Ramos (cell line): ENCODE data around the gene CTDP1.

Experiments used
- in situ Hi-C: fragments of 300-500 bp; cut with MboI; formaldehyde crosslinking; loops from one replicate; pipeline ENCODE4 v1.14.3; 2022; ENCODE audit warnings: low sequenced_read_pairs; ENCODE audit not compliant: unreplicated experiment

The CTDP1 gene

DNA sequence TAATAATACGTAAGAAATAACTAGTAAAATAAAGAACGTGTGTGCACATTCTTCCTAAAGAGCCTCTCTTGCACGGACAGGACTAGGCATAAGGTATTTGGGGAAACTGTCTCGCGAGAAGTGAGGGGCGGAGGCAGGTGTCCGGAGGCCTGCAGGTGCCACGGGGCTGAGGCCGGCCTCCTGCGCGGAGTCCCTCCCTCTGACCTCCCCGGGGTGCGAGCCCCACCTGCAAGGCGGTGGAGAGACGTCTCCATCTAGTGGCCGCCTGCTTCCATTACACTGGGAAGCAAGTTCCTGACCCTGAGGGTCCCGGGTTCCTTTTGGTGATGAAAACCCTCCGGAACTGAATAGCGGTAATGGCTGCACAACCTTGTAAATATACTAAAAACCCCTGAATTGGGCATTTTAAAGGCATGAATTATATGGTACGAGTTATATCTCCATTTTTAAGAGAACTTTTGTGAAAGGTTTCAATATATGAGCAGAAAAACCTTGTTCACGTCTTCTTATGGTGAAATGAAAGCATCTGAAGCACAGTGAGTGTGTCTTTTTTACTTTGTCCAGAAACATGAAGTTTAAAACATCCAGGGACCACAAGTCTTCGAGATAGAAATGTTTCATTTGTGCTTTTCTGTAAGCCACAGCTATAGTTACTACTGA lies 35.5 kb upstream of the CTDP1 start:
- in situ Hi-C loops, result no loop called here

DNA sequence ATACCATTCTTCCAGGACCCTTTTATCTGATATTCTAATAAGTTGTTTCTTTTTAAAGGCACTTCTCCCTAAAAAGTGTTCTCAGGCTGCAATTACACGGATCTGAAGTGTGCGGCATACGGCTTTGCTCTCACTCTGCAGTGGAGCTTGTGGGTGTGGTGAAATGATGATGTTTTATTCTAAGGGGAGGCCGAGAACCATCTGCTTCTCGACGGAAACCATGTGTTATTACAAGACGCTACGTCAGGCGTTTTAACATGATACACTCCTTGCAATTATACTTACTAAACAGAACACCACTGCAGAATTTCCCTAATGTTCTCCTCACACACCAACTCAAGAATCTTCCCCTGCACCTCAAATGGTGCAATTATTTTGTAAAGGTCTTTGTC lies 34.9 kb upstream of the CTDP1 start:
- in situ Hi-C loops, result loop anchor here (5.0 kb wide), 1 partner anchor 262 kb away; no protein-coding TSS in a partner anchor

DNA sequence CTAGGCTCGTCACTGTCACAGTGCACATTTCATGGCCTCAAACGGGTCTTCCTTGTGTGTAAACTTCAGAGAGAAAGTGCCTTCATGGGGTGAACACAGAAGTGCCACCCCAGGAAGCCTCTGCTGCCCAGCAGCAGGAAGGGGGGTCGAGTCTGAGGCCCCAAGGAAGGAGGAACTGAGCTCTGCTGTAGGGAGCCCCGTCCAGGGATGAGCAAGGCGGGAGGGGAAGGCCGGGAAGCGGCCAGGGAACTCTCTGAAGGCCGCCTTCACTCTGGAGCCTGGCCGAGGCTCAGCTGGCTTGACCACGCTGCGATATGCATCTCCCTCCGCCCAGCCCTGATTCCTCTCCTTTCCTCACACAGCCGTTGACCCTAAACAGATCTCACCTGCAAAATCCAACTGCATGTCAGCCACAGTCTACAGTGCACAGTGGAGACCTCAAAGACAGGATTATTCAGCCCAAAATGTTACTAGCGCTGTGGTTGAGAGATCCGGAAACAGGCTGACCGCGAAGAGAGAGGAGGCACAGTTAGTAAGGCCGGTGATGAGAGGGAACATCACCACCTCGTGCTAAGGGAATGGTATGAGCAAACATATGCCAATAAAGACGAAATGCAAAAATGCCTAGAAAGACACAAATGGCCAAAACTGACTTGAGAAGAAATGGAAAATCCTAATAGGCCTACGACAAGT lies 34.2 kb upstream of the CTDP1 start:
- in situ Hi-C loops, result loop anchor here (5.0 kb wide), 1 partner anchor 263 kb away; no protein-coding TSS in a partner anchor

DNA sequence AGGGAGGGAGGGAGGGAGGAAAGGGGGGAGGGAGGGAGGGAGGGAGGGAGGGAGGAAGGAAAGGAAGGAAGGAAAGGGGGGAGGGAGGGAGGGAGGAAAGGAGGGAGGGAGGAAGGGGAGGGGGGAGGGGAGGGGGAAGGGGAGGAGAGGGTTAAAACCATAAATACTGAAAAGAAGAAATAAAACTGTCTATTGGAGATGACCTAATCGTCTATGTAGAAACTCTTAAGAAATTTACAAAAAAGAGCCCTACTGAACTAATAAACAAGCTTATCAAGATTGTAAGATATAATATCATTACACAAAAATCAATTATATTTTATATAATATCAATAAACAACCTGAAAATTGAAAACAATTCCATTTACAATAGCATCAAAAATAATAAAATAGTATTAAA lies 32.3 kb upstream of the CTDP1 start:
- in situ Hi-C loops, result loop anchor here (5.0 kb wide), 1 partner anchor 265 kb away; no protein-coding TSS in a partner anchor

DNA sequence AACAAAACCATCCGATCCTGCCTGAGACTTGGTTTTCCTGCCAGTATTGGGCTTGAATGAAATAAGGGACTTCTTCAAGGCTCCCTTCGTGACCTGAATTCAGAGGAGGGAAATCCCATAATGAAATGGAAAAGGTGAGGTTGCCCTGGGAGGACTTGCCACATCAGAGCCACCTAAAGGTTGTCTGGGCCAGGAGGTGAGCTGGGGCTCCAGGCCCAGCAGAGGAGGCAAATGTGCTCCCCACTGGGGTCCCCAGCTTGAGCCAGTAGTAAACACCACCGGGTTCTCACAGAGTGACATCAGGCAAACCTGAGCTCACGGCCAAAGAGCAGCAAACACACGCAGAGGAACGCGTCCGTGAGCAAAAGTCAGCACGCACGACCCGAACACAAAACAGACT lies 28.6 kb upstream of the CTDP1 start:
- in situ Hi-C loops, result no loop called here

DNA sequence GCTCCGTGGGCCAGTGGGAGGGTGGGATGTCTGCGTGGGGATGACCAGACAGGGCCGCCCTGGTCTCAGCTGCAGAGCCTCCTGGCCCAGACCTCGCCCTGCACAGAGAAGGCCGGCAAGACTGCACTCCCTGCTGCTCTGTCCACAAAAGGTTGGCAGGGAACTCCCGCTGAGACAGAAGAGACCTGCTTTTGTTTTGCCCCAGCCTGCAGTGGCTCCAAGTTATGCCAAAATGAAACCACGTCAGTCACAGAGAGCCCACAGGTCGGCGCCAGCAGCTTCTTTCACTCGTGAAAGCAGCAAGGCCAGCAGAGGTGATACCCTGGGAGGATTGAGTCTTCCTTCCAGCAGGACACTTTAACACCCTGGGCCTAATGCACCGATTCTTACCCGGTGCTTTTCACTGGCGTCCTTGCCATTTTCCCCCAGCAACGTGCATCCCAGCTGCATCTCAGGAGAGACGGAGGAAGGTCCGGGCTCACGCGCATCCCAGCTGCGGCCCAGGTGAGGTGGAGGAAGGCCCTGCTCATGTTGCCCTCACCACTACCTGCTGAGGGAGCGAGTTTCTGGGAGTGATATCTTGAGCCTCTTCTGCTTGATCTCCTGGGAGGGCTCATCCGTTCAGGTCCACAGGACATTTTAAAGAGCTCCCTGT lies 22.1 kb upstream of the CTDP1 start:
- in situ Hi-C loops, result no loop called here

DNA sequence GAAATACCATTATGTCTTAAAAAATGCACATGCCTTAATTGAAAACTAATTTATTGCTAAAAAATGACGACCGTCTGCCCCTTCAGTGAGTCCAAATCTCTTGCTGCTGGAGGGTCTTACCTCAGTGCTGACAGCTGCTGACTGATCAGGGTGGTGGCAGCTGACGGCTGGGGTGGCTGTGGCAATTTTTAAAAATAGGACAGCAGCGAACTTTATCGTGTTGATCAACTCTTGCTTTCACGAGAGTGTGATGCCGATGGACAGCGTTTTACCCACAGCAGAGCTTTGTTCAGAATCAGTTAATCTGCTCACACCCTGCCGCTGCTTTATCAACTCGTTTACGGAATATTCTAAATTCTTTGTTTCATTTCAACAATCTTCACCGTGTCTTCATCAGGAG lies 21.2 kb upstream of the CTDP1 start:
- in situ Hi-C loops, result no loop called here

DNA sequence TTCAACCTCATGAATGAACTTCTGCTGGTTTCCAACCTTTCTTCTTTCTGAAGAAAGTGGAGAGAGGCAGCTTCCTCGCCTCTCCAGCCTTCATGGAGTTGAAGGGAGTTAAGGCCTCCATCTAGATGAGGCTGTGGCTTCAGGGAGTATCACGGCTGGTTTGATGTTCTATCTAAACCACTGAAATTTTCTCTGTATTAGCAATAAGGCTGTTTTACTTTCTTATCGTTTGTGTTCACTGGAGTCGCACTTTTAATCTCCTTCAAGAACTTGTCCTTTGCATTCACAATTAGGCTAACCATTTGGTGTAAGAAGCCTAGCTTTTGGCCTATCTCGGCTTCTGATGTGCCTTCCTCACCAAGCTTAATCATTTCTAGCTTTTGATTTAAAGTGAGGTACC lies 19.9 kb upstream of the CTDP1 start:
- in situ Hi-C loops, result no loop called here

DNA sequence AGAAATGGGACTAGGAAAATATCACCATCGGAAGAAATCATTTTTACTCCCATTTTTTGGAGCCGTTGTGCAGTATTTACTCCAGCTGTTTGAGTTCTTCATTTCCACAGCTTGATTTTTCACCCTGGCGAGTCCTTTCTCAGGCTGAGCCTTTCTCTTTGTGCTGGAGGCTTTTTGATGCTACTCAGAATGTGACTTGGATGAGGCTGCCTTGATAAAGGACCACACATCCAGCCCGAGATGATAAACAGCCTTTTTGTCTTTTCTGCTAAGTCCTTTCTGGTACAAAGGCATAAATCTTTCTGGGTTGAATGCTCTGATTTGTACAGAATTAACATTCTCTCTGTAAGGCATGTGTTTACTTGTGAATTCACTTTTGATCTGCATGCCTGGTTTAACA lies 17.6 kb upstream of the CTDP1 start:
- in situ Hi-C loops, result no loop called here

DNA sequence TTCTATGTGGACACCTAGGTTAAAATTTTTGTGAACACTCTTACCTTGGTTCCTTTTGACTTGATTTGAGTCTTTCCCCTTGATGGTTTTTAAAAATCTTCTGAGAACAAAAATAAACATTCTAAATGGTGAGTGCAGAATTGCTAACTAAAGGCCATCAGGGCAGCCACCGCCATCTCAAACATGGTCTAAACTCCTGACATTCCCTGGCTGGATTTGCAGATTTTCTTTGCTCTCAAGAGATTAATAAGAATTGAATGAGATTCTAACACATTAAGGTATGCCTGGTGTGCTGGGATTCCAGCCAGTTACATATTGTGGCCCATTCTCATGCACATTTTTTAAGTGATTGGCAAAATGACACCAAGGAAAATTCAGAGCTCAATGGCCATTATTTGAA lies 17.2 kb upstream of the CTDP1 start:
- in situ Hi-C loops, result no loop called here

DNA sequence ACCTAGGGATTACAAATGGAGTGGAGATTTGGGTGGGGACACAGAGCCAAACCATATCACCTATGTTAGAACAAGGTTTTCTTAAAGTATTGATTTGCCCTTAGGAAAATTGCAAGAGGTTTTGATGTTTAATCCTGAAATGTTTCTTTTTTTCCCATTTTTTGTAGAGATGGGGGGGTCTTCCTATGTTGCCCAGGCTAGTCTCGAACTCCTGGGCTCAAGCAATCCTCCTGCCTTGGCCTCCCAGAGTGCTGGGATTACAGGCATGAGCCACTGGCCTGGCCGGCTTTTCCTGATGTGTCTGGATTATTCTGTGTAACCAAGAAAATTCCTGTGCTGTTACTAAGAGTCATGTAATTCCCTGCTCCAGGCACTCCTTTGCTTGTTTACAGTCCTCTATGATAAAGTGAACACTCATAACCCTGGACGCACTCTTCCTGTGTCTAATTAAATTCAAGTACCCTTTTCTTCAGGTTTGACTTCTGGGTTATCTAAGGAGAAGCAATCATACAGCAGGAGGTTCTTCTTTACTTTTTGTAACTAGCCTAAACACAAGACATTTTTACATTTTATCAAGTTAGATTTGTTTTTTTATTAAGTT lies 15.0 kb upstream of the CTDP1 start:
- in situ Hi-C loops, result no loop called here

DNA sequence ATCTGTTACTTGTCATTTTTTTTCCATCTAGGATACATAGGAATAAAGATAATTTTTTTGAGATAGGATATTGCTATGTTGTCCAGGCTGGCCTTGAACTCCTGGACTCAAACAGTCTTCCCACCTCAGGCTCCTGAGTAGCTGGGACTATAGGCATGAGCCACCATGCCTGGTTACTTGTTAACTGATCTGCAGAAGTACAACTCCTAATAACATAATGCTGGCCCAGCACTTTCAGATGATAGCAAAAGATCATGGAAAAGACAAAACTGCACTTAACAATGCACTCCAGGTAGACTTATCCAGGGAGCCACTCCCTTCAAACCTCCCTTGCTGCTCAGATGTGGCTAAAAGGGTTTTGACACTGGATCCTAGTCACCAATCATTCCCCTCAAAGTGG lies 11.4 kb upstream of the CTDP1 start:
- in situ Hi-C loops, result no loop called here

DNA sequence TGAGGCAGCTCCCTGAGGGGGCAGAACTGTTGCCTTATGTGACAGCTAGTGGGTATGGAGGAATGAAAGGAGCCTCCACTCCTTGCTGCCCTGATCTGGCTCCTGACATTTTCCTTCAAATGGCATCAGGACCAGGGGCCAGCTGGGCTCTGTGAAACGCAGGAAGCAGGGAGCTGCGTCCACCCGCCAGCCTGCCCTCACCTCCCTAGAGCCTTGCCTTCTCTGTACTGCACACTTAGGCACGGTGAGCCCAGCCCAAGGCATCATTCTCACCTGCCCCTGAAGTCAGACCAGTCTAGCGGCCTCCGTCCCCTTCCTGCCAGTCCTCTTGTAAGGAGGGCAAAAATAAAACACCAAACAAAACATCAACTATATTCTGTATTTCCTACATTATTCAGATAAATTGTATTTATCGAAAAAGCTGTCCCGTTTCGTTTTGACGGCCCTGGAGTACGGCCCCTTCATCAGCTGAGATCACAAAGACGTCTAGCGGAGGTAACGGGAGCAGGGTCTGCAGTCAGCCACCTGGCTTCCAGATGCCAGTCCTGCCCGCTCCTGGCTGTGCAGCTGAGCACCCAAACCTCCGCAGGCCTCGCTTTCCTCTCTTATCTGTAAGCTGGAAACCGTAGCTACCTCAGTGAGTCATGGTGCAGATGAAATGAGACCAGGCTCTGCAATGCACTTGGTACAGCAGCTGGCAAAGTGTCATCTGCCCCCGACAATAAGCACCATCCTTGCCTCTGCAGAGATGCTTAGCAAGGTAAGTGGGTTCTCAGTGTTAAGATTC lies 6.9 kb upstream of the CTDP1 start:
- in situ Hi-C loops, result no loop called here

DNA sequence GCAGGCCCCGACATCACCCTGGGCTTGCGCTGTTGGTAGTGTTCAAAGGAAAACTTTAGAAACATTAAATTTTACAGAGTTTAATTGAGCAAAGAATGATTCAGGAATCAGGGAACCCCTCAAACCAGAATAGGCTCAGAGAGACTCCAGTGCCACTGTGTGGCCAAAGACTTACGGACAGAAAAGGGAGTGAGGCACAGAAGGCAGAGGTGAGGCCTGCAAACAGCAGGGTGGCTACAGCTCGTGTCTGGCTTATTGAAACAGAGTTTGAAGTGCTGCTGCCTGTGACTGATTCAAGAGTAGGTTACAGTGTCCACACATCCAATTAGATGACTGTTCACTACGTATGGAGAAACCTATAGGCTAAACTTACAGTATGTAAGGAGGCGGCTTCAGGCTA lies 2.4 kb upstream of the CTDP1 start:
- in situ Hi-C loops, result no loop called here

DNA sequence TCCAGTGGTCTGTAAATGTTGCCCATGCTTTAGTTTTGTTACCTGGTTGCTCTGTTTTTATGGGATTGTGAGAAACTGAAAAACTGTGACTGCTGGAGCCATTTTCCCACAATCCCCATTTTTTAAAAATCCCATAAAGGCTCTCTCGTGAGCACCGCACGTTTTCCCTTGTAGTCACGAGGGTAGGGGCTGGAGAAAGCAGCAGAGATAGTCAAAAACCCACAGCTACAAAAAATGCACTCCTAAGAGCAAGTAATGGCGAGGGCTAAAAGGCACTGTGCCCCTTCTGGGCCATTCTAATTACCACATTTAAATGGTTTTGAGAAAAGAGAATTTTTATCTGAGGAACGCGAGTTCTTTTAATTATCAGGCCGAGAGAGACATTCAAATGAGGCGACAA lies 1.8 kb upstream of the CTDP1 start:
- in situ Hi-C loops, result no loop called here

DNA sequence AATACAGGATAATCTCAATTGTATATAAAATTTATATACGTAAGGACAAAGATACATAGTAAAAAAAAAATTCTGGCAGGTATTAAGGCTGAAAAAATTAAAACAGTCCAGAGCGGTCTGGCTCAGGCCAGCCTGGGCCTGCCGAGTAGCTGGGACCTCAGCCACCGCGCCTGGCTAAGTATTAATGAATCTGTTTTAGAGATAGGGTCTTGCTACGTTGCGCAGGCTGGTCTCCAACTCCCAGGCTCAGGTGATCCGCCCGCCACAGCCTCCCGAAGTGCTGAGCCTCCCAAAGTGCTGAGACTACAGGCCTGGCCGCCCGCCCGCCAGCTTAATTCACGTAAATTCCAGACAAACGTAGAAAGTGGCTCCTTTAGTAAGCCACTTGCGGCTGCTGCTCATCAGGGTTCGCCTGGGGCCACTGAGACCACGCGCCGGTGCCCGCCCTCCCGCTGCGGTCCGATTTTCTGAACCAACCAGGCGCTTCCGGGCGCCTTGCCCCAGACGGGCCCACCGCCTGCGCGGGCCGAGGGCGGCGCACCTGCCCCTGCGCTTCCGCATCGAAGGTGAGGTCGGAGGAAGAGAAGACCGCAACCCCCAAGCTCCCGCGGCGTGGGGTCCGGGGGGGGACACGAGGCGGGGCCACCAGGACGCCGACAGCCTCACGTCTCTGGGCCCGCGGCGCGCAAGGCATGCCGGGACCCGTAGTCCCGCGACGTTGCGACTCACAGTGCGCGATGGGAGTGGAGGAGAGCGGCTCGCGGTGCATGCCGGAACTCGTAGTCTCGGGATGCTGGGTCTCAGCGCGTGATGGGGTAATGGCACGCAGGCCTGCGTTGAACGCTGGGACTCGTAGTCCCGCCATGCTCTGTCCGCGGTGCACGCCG lies 695 bp upstream of the CTDP1 start:
- in situ Hi-C loops, result no loop called here

DNA sequence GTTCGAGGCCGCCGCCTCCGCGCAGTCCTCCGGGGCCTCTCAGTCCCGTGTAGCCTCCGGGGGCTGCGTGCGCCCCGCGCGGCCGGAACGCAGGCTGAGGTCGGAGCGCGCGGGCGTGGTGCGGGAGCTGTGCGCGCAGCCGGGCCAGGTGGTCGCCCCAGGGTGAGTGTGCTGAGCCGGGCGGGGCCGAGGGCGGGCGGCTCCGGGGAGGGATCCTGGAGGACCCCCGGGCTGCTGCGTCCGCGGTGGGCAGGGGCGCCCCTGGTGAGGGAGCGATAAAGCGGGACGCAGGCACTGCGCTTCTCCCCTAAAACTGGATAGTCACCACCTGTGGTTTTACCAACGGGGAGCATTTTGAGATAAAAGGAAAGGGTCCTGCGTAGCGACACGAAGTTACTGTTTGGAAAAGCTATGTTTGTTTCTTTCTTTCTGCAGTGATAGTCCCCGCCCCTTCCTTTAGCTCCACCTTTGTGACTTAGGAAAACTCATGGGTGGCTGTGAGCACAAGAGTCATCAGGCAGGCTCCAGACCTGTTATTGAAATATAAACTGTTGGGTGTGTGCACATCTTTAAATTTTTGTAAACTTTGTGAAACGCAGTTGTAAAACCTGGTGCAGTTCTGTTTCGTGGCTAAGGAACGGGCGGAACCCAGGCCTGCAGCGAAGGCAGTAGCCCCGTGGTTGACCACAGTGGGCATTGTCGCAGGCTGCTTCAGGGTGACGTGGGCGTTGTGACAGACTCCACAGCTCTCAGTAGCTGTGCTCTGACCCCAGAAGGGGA lies 687 bp downstream of the CTDP1 start:
- in situ Hi-C loops, result no loop called here

DNA sequence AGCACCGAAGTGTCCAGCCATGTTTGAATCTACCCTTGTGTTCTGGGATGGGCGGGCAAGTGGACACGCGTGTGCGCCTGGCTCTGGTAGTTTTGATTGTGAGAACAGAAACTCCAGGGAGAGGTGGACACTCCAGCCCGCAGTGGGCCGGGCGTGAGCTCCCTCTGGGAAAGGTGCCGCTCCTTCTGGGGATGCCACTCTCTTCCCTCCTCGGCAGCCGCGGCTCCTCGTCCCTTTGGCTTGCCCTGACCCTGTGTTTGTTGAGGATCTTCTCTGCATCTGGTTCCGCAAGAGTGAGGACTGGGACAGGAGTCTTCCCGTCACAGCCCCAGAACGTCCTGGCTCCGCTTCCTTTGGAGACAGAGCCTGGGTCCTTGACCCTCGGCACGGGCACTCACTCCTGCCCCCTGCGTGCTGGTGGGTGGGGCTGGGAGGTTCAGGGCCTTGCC lies 1.3 kb downstream of the CTDP1 start:
- in situ Hi-C loops, result no loop called here
